ENCODE data around the gene KRTAP2-4.

GRCh38 chr17:41026715-41027471, 38.8 kb downstream of the KRTAP2-4 start, which contains the start of gene KRTAP1-5:
- TF ChIP-seq ZNF576 (CRISPR knock-in tag; IDR thresholded peaks at IDR 0.05) (no peak), CBX2 (IDR thresholded peaks at IDR 0.05; ENCODE audit: low read depth, low read length) (no peak), CBX2 (CRISPR knock-in tag; IDR thresholded peaks at IDR 0.05; ENCODE audit: low read depth) (no peak), CTCF (CRISPR knock-in tag; IDR thresholded peaks at IDR 0.05) (no peak), TBX3 (IDR thresholded peaks at IDR 0.05; ENCODE audit: borderline replicate concordance) (no peak), MEF2D (CRISPR knock-in tag; IDR thresholded peaks at IDR 0.05) (no peak)

Measured in HepG2 (cell line).